GM19397 (cell line): ENCODE measurements around the gene CAPN13.

Experiments used
- ATAC-seq: cut with Tn5 transposase; IDR thresholded peaks from one replicate; pipeline ENCODE4 v1.9.1; 2021; ENCODE audit warnings: mild to moderate bottlenecking, moderate library complexity; ENCODE audit not compliant: unreplicated experiment

CAPN13 gene

GRCh38 chr2:30807249-30807648 lies at the start of gene CAPN13:
Gene CAPN13 (minus strand): TSS chr2:30807446. CDS start chr2:30787325, 20,121 bp downstream.
- no peak for ATAC-seq

GRCh38 chr2:30847841-30848240 lies 40.6 kb upstream of the CAPN13 start:
- no peak for ATAC-seq

GRCh38 chr2:30847329-30847728 lies 40.1 kb upstream of the CAPN13 start:
- ATAC-seq = no peak

- no peak for ATAC-seq
Observed at GRCh38 chr2:30828586-30828985, 21.3 kb upstream of the CAPN13 start.

GRCh38 chr2:30826916-30827315 lies 19.7 kb upstream of the CAPN13 start:
- no peak for ATAC-seq

- ATAC-seq = no peak
Observed at GRCh38 chr2:30826481-30826880, 19.2 kb upstream of the CAPN13 start.

GRCh38 chr2:30823452-30823851 lies 16.2 kb upstream of the CAPN13 start:
- ATAC-seq = no peak

GRCh38 chr2:30821960-30822359 lies 14.7 kb upstream of the CAPN13 start:
- ATAC-seq = no peak

GRCh38 chr2:30820381-30821055 lies 13.3 kb upstream of the CAPN13 start:
- ATAC-seq = no peak

GRCh38 chr2:30809938-30810337 lies 2.7 kb upstream of the CAPN13 start:
- no peak for ATAC-seq

GRCh38 chr2:30808695-30809094 lies 1.4 kb upstream of the CAPN13 start:
- no peak for ATAC-seq

GRCh38 chr2:30803281-30803680 lies 4.0 kb downstream of the CAPN13 start:
- no peak for ATAC-seq

GRCh38 chr2:30802611-30803010 lies 4.6 kb downstream of the CAPN13 start:
- ATAC-seq = no peak

GRCh38 chr2:30801821-30802455 lies 5.3 kb downstream of the CAPN13 start:
- no peak for ATAC-seq

- no peak for ATAC-seq
Observed at GRCh38 chr2:30800159-30800558, 7.1 kb downstream of the CAPN13 start.

- no peak for ATAC-seq
Observed at GRCh38 chr2:30799366-30799765, 7.9 kb downstream of the CAPN13 start.

- no peak for ATAC-seq
Observed at GRCh38 chr2:30798536-30798991, 8.7 kb downstream of the CAPN13 start.

GRCh38 chr2:30797381-30798015 lies 9.7 kb downstream of the CAPN13 start:
- no peak for ATAC-seq

GRCh38 chr2:30796699-30797098 lies 10.5 kb downstream of the CAPN13 start:
- ATAC-seq = no peak

- ATAC-seq = no peak
Observed at GRCh38 chr2:30792521-30792920, 14.7 kb downstream of the CAPN13 start.

- ATAC-seq = no peak
Observed at GRCh38 chr2:30790879-30791278, 16.4 kb downstream of the CAPN13 start.

- ATAC-seq = no peak
Observed at GRCh38 chr2:30789670-30790210, 17.5 kb downstream of the CAPN13 start.
